Fibroblast of lung (primary cell): ENCODE data around the gene FSD1. TPM values are rescaled to one million over a fixed set of nuclear protein-coding genes. Genes with fewer than 3 reads are reported as not detected.

Source experiments
- DNase-seq, 2 donors: peaks; one replicate each; pipeline versions ENCODE4 v3.0.0 to v3.0.0-alpha.2; 2010; ENCODE audit warnings: low read depth in 2 of 2
- H2AFZ ChIP-seq: 2 replicates; pipeline ENCODE4 v1.5.1; 2012; ENCODE audit warnings: low read length, control low read depth, inconsistent platforms
- H3K27ac ChIP-seq: 2 replicates; pipeline ENCODE4 v1.5.1; 2011; ENCODE audit warnings: low read length, control low read depth; ENCODE audit not compliant: insufficient read depth
- H3K27me3 ChIP-seq: 2 replicates; pipeline ENCODE4 v1.5.1; 2011; ENCODE audit warnings: mild to moderate bottlenecking, low read length; ENCODE audit not compliant: control insufficient read depth, insufficient read depth
- H3K36me3 ChIP-seq: 2 replicates; pipeline ENCODE4 v1.5.1; 2011; ENCODE audit warnings: low read length; ENCODE audit not compliant: control insufficient read depth, insufficient read depth
- H3K4me1 ChIP-seq: 2 replicates; pipeline ENCODE4 v1.5.1; 2011; ENCODE audit warnings: low read length; ENCODE audit not compliant: control insufficient read depth, insufficient read depth; ENCODE audit errors: extremely low read depth
- H3K4me2 ChIP-seq: 2 replicates; pipeline ENCODE4 v1.5.1; 2011; ENCODE audit warnings: low read length, control low read depth; ENCODE audit not compliant: insufficient read depth; ENCODE audit errors: extremely low read depth
- H3K4me3 ChIP-seq, 4 experiments: fragments of 200-600 bp in 1 of 4; sonication (generic) in 1 of 4; replicated peaks in 1 of 4; 2 replicates each; pipeline ENCODE4 v1.5.1; 2011 to 2016; ENCODE audit warnings: low read length in 4 of 4, low read depth in 3 of 4, mild to moderate bottlenecking in 3 of 4, control low read depth in 2 of 4, inconsistent platforms in 1 of 4, mixed read lengths in 1 of 4; ENCODE audit not compliant: insufficient read depth in 1 of 4; ENCODE audit errors: control extremely low read depth in 1 of 4
- H3K79me2 ChIP-seq: 2 replicates; pipeline ENCODE4 v1.5.1; 2012; ENCODE audit warnings: mild to moderate bottlenecking, low read length, inconsistent platforms; ENCODE audit not compliant: control insufficient read depth, insufficient read depth
- H3K9ac ChIP-seq: 2 replicates; pipeline ENCODE4 v1.5.1; 2011; ENCODE audit warnings: mild to moderate bottlenecking, low read length, control low read depth; ENCODE audit not compliant: insufficient read depth
- H3K9me3 ChIP-seq: 2 replicates; pipeline ENCODE4 v1.5.1; 2012; ENCODE audit warnings: low read depth, low read length; ENCODE audit not compliant: control insufficient read depth, insufficient read depth
- H4K20me1 ChIP-seq: 2 replicates; pipeline ENCODE4 v1.5.1; 2011; ENCODE audit warnings: low read length; ENCODE audit not compliant: control insufficient read depth, insufficient read depth; ENCODE audit errors: extremely low read depth
- EZH2 ChIP-seq: IDR thresholded peaks from 2 replicates; pipeline ENCODE4 v1.5.1; 2012; ENCODE audit warnings: low read length, control low read depth, mild to moderate bottlenecking; ENCODE audit errors: missing control alignments
- polyA plus RNA-seq, 2 donors: library from polyadenylated mRNA; depleted of rRNA in 1 of 2; stranded (reverse) in 1 of 2; unstranded in 1 of 2; fragments of >200 nt; gene quantifications; 2 replicates each; pipeline ENCODE4 v1.2.1, GENCODE V29; 2011 to 2012; ENCODE audit warnings: missing spikeins in 1 of 2
- total RNA-seq: library from RNA; depleted of rRNA; stranded (reverse); fragments of >200 nt; gene quantifications from 2 replicates; pipeline ENCODE4 v1.2.1, GENCODE V29; 2014
- TF ChIP-seq, protein P1 (sequence below), 2 donors: IDR thresholded peaks in 1 of 2; conservative IDR thresholded peaks in 1 of 2; 1 replicate in 1 of 2; 2 replicates in 1 of 2; pipeline ENCODE4 v1.5.1; 2011 to 2012; ENCODE audit warnings: low read length in 2 of 2, control low read depth in 1 of 2, inconsistent platforms in 1 of 2, low read depth in 1 of 2, mild to moderate bottlenecking in 1 of 2

The FSD1 gene
- total and polyA plus RNA-seq, 2 donors (not counting 1 experiment from before 2014, with no cell fraction given) = 4.6 to 10.1 TPM

DNA sequence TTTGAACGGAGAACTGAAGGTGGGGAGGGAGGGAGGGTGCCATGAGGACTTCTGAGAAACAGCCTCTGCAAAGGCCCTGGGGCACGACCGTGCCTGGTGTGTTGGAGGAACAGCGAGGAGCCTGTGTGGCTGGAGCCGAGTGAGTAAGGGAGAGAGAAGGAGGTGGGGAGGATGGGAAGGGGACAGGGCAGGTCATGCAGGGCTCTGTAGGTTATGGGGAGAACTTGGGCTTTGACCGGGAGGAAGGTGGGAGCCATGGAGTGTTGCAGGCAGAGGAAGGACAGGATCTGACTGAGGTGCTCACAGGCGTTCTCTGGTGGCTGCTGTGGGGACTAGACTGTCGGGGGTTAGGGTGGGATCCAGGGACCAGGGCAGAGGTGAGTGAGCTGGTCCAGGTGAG, 45.7 kb downstream of the FSD1 start:
- H3K4me2 ChIP-seq = no peak overlapping the region
- H4K20me1 ChIP-seq = no peaks in the 10 kb centered on the region
- TF ChIP-seq, protein P1, sequence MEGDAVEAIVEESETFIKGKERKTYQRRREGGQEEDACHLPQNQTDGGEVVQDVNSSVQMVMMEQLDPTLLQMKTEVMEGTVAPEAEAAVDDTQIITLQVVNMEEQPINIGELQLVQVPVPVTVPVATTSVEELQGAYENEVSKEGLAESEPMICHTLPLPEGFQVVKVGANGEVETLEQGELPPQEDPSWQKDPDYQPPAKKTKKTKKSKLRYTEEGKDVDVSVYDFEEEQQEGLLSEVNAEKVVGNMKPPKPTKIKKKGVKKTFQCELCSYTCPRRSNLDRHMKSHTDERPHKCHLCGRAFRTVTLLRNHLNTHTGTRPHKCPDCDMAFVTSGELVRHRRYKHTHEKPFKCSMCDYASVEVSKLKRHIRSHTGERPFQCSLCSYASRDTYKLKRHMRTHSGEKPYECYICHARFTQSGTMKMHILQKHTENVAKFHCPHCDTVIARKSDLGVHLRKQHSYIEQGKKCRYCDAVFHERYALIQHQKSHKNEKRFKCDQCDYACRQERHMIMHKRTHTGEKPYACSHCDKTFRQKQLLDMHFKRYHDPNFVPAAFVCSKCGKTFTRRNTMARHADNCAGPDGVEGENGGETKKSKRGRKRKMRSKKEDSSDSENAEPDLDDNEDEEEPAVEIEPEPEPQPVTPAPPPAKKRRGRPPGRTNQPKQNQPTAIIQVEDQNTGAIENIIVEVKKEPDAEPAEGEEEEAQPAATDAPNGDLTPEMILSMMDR (conservative IDR thresholded peaks at IDR 0.05 in 1 of 2, IDR thresholded peaks at IDR 0.05 in 1 of 2; ENCODE audit: low read depth in 1 of 2, low read length in 2 of 2) = no peak
- TF ChIP-seq EZH2 = no peak
- H3K79me2 ChIP-seq = no peaks in the 10 kb centered on the region
- H3K27ac ChIP-seq = no peak overlapping the region
- DNase-seq = no peak
- no peaks in the 10 kb centered on the region for H3K9me3 ChIP-seq
- no peak overlapping the region for H2AFZ ChIP-seq
- no peak overlapping the region for H3K4me3 ChIP-seq
- H3K9ac ChIP-seq = no peak overlapping the region
- H3K27me3 ChIP-seq = no peaks in the 10 kb centered on the region
- H3K4me1 ChIP-seq = no peaks in the 10 kb centered on the region
- no peaks in the 10 kb centered on the region for H3K36me3 ChIP-seq

DNA sequence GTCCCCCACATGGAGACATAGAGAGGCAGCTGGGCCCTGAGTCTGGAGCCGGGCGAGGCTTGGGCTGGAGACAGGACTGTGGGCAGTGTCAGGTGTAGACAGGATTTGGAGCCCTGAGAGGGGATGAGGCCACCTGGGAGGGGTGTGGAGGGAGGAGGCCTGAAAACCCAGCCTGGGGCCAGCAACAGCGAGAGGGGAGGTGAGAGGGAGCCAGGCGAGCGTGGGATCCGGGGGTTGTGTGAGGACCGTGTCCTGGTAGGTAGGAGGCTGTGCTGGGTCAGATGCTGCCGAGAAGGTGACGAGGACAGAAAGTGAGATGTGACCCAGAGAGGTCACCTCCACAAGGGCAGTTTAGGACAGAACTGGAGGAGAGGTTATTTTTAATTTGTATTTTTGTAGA, 46.3 kb downstream of the FSD1 start:
- TF ChIP-seq, protein P1 (conservative IDR thresholded peaks at IDR 0.05 in 1 of 2, IDR thresholded peaks at IDR 0.05 in 1 of 2; ENCODE audit: low read depth in 1 of 2, low read length in 2 of 2) = no peak
- TF ChIP-seq EZH2 = no peak
- no peaks in the 10 kb centered on the region for H3K27me3 ChIP-seq
- H3K4me3 ChIP-seq = no peak overlapping the region
- H2AFZ ChIP-seq = no peak overlapping the region
- H3K36me3 ChIP-seq = no peaks in the 10 kb centered on the region
- DNase-seq = no peak
- H3K9me3 ChIP-seq = no peaks in the 10 kb centered on the region
- no peak overlapping the region for H3K9ac ChIP-seq
- no peaks in the 10 kb centered on the region for H3K79me2 ChIP-seq
- H4K20me1 ChIP-seq = no peaks in the 10 kb centered on the region
- no peak overlapping the region for H3K4me2 ChIP-seq
- H3K27ac ChIP-seq = no peak overlapping the region
- H3K4me1 ChIP-seq = no peaks in the 10 kb centered on the region

DNA sequence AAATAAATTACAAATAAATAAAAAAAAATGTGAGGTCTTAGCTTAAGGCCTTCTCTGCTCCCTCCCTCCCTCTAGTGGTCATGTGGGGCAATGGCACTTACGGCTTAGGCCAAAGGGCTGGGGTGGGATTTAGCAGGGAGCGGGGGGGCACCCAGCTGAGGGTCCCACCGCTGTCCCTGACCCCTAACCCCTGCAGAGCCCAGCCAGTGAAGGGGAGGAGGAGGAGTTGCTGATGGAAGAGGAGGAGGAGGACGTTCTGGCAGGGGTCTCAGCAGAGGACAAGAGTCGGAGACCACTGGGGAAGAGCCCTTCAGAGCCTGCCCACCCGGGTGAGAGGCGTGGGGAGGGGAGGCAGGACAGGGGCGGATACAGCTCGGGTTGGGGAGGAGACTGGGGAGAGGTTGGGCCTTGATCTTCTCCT, 48.3 kb downstream of the FSD1 start:
- Histone ChIP-seq H3K79me2 (no peaks in the 10 kb centered on the region), H2AFZ (no peak overlapping the region), H3K4me1 (no peaks in the 10 kb centered on the region), H4K20me1 (no peaks in the 10 kb centered on the region), H3K9me3 (no peaks in the 10 kb centered on the region), H3K27me3 (no peaks in the 10 kb centered on the region), H3K9ac (no peak overlapping the region), H3K4me2 (no peak overlapping the region), H3K4me3 (no peak overlapping the region), H3K36me3 (peaks cover under 1% of the 10 kb centered on the region), H3K27ac (no peak overlapping the region)
- DNase-seq = peak; percentile 50 to 77
- TF ChIP-seq, protein P1 (conservative IDR thresholded peaks at IDR 0.05 in 1 of 2, IDR thresholded peaks at IDR 0.05 in 1 of 2; ENCODE audit: low read depth in 1 of 2, low read length in 2 of 2) = peak; percentile 73 to 76
- TF ChIP-seq EZH2 = no peak
